ENCODE results near the gene ZNF622.

GRCh38 chr5:16477541-16477940 is 11.9 kb upstream of the ZNF622 start:
- TF ChIP-seq, protein P1, sequence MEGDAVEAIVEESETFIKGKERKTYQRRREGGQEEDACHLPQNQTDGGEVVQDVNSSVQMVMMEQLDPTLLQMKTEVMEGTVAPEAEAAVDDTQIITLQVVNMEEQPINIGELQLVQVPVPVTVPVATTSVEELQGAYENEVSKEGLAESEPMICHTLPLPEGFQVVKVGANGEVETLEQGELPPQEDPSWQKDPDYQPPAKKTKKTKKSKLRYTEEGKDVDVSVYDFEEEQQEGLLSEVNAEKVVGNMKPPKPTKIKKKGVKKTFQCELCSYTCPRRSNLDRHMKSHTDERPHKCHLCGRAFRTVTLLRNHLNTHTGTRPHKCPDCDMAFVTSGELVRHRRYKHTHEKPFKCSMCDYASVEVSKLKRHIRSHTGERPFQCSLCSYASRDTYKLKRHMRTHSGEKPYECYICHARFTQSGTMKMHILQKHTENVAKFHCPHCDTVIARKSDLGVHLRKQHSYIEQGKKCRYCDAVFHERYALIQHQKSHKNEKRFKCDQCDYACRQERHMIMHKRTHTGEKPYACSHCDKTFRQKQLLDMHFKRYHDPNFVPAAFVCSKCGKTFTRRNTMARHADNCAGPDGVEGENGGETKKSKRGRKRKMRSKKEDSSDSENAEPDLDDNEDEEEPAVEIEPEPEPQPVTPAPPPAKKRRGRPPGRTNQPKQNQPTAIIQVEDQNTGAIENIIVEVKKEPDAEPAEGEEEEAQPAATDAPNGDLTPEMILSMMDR (IDR thresholded peaks at IDR 0.05) = no peak
- TF ChIP-seq POLR2A (IDR thresholded peaks at IDR 0.05) = no peak
